Stimulated activated CD4-positive, alpha-beta T cell treated with anti-CD3 and anti-CD28 coated beads, TNF-alpha, amount 100 ng/mL, for 1 hour (primary cell): ENCODE data around the gene KIRREL1.
"Not testable (repeated sequence)": the region's sequence is repeated elsewhere in the genome, so short reads cannot be mapped to it uniquely, and the experiment has no call there.

ENCODE experiments used
- DNase-seq, 3 donors: peaks; one replicate each; pipeline ENCODE4 v3.0.0-alpha.2; 2020; ENCODE audit warnings: low read depth in 3 of 3, low spot score in 1 of 3

KIRREL1 gene

DNA sequence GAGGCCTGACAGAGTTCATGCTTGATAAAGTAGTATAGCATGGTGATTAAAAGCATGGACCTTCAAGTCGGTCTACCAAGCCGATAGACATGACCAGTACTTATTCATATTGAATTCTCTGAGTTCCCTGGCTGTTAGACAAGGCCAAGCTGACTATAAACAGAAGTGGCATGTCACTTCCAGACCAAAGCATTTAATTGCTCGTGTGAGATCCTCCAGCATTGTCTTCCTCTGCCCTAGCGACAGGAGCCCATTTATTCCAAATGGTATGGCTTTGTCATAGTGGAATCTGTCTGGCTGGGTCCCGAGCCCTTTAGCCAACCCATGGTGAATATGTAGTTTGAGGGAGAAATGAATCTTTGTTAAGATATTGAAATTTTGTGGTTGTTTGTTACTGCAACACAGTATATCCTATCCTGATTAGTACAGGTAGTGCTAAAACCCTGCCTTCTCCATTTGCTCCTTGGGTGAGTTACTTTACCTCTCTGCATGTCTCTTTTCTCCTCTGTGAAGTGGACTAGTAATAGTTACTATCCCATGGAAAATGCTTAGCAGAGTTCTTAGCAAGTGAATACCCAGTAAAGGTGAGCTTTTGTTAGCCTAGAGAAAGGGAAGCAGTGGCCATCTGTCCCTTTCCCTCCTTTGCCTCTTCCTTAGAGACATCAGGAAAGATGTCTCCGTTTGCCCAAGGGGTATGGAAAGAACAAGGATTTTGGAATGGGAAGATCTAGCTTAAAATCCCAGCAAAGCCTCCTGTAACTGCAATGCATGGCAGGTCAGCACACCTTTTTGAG lies 109.6 kb downstream of the KIRREL1 start:
- no peak for DNase-seq

DNA sequence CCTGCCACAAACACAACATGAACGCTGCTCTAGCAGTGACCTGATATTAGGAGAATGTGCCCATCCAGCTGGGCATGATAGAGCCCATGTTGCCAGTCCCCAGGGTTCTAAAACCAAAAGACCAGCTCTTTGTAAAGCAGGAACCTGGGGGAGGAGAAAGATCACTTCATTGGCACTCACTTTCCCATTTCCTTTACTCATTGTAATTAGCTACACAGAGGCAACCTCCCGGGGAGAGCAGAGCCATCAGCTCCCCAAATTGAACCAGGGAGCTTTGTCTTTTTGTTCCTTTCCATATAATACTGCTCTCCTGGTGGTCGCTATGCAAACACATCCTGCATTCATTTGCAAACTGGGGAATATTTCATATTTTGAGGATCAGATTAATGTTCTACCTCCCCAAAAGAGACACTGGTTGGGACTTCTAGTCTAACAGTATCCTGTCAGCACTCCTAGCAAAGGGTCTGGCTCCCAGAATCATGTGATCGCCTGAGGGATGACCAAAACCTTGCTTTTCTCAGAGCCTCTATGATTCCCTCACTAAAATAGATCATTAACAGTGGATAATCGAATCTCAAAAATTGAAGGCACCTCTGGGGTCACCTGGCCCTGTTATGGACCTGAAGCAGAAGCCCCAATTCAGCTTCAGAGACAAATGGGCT lies 110.5 kb downstream of the KIRREL1 start:
- DNase-seq, result no peak

DNA sequence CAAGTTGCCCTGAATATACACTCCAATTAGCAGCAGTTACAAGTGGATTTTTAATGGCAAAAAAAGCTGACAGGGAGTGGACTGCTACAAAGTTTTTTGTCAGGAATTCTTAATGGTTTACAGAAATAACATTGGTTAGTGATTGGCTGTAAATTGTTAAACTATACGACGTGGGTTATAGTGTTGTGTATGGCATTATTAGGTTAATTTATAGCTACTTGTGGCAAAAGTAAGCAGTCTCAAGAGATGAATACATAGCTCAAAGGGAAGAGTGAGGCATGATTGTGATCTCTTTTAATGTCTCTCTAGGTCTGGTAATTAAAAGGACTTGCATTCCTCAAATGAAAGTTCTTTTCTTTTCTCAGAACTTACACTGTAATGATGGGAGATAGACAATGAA lies 111.4 kb downstream of the KIRREL1 start:
- no peak for DNase-seq

DNA sequence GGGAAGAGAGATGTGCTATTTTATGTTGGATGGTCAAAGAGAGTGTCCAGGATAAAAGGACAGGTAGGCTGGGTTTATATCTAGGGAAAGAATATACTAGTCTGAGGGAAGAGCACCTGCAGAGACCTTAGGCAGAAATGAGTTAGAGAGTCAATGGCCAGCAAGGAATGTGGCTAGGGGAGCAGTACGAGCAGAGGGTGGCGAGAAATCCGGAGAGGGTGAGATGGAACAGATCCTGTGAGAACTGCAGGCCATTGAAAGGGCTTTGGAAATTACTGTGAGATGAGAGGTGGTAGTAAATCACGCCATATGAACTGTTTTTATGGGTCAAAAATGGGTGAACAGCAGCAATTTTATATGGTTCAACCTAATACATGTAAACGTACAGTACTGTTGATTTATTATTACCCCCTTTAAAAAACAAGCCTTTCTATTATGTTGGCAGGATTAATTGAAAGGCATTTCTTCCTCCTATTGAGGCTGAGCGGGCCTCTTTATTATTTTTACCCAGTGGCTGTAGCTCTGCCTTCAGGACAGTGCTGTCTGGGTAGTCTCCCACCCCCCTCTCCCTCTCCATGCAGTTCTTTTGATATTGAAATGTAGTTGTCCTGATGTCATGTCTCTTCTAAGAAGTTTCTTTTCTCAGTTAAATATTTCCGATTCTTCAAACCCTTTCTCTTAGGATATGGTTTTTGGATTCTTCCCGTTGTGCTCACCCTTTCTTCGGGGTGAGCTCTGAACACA lies 112.1 kb downstream of the KIRREL1 start:
- no peak for DNase-seq

DNA sequence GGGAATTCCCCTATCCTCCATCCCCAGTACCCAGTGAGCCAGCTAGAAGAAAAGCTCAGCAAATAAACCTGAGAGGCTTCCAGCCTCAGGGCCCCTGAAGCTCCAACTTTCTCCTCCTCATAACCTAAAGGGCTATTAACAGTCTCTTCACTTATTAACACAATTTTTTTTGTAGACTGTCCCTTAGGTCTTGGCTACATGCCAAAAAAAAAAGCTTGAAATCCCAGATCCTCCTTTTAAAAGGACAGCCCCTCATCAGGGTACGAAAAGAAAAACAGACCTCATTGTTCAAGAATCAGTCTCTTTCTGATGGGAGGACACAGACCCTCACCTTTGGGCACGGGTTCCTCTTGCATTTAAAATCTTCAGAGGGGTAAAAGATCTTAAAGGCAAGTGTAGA lies 114.5 kb downstream of the KIRREL1 start:
- DNase-seq, result no peak

DNA sequence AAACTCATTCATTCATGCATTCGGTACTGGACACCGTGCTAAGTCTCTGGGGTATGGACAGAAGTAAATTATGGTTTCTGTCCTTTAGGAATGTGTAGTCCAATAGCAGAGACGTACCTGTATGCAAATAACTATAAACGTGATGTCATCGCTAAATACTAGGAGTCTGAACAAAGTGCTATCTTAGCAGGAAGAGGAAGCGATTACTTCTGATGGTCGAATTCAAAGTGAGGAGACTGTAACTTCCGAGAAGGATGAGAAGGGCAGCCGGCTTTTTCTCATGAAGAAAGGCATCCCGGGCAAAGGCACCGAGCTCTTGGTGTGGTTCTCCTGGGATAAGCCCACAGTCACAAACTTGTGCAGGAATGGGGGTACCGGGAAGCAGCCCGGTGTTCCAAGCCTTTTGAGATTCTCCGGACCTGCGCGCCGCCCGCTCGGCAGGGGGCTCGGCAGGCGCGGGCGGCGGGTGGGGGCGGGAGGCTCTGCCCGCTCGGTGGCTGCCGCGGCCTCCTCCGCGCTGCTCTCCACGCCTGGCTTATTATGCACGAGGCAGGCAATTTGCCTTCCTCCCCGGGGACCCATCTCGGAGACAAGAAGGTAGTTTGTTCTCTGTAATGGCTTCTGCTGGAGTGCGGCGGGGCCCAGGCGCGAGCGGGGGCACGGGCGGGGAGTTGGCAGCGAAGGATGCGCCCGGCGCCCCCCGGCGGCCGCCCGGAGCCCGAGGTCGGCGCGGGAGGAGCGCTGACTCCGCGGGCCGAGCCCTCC lies 119.7 kb downstream of the KIRREL1 start:
- peak in 2 of 3 donors; percentile 5 to 30 for DNase-seq

DNA sequence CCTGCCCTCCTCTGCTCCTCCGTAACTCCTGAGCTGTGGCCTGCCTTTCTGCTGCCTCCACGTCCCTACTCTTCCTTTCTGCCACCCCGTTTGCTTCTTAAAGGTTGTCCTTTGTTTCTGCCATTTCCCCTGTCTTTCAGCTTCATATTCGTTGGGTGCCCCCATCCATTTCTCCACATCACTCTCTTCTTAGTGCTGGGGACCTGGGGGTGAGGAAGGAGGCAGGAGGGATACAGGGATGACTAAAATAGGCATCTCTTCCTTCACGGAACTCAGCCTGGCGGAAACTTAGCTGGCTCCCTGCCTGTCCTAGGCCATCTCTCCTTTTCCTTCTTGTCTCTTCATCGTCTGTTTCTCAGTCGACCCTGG lies 120.3 kb downstream of the KIRREL1 start:
- no peak for DNase-seq

DNA sequence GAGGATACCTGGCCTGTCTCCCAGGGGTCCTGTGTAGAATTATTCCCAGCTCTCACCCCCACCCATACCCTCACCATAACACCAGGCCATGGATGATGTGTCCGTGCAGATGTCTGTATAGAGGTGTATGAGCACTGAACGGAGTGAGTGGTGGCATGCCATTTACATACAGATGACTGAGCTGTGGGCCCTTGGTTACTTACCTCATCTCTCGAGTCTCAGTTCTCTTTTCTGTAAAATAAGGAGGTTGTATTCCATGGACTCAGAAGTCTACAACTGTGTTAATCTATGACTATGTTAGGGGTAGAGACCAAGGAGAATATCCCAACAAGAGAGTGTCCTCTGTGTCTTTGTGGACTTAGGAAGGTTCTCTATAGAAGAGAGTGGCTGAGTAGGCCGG lies 121.7 kb downstream of the KIRREL1 start:
- no peak for DNase-seq

DNA sequence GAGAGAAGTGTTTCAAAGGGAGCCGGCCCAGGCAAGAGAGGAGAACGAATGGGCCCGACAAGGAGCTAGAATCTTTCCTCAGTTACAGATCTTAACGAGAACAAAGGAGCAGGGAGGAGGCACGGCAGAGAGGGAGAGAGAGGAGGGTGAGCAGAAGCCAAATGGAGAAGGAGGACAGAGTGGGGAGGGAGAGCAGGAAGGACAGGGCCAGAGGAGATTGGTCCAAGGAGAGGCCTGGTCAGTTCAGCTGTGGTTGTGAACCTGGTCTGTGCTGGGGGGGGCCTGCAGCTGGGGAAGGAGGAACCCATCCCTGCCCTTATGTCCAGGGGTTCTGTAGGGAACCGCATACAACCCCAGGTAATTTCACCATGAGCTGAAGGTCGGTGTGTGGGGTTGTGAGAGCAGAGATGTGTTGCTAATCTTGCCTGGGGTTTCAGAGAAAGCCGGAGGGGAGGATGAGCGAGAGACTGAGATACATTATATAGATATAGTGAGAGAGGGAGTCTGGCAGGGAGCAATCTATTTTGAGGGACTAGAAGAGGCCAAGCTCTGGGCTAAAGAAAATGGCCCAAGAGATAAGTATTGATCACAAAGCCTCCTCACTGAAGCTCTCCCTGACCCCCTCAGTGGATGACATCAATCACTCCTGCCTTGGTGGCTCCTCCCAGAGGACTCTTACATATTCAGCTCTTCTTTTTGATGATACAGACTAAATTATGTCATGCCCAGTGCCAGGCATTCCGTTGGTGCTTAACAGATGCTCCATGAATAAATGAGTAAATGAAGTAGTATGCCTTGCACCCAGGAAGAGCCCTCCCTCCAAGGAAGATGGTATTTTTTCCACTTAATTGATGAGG lies 123.1 kb downstream of the KIRREL1 start:
- no peak for DNase-seq

DNA sequence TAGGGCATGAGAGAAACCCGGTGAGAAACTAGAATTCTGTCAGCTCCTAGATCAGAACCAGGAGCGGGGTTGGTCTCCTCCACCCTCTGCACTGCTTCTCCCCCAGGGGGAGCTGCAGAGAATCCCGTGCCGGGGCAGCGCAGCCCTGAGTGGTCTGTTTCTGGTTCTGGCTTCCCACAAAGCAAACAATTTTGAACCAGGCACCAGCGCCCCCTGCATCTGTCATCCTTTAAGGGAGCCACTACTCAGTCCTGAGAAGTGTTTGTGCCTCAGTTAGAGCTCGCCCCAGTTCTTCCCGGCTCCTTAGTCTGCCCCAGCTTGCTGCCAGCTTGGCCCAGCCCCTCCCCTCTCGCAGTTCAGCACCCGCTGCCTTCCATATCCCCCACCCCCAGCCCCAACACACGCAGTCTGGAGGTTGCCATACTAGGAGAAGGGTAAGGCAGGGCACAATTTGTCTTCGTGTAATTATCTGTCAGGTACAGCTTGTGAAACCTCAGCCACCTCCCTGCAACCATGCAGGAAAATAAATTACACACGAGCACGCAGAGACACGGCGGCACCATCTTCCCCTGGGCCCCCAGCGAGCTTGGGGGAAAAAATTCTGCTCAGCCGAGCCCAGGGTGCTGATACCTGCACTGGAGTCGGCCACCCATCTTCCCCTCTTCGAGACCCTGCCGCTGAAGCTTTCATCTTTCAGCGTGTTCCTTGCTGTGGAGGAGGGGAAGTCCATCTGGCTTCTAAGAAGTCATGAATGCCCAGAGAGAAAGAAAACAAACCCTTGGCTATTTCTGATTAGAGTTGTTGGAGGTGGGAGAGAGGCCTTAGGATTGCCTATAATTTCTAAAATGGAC lies 124.6 kb downstream of the KIRREL1 start:
- DNase-seq, result peak in 1 of 3 donors; percentile 21

DNA sequence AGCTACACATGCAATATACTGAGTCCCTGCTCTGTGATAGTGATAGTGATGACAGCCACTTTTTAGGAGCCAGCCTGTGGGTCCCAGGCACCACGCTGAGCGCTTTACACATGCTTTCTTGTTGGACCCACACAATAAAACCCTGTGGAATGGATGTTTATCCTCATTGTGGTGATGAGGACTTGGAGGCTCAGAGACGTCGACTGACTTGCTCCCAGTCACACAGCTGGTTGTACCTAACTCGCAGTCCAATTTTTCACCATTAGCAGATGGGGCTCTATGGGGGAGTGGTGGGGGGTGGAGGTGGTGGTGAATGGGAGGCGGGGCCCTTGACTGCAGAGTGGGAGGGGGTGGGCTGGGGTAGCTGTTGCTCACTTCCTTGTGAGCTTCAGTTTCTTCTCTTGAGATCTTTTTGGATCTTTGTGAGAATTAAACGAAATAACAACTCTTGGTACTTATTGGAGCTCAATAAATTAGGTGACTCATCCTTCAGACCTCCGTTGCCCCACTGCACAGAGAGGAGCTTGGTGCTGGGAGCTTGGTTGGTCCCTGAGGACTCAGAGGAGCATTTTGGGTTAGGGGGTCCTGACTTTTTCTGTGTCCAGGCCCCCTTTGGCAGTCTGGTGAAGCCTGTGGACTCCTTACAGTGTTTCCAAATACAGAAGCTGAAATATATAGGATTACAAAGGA lies 125.4 kb downstream of the KIRREL1 start:
- DNase-seq, result no peak

DNA sequence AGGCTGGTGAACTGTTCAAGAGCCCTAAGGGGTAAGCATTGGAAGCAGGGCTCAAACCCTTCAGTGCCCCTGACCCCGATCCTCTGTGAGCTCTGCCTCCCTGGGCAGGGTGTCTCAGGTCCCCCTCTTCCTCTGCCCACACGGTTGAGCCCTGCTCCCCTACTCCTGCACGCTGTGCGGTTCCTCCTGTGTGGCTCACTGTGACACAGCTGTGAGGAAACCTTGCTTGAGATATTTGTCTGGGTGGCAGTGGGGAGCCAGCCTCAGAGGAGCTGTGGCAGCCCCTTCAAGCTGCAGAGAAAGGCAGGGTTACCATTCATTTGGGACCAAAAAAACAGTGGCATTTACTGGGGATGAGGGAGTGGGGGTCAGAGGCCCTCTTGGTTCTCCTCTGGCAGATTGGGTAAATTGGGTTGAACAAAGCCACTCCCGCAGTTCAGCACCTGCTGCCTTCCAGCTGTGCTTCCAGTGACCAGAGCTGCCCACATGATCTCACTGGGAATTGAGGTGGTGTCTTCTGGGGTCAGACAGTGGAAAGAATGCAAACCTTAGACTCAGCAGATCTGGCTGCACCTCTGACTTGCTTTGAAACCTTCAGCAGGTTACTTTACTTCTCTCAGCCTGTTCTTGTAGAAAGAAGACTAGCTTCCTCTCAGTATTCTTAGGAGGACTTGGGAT lies 126.7 kb downstream of the KIRREL1 start:
- no peak for DNase-seq

DNA sequence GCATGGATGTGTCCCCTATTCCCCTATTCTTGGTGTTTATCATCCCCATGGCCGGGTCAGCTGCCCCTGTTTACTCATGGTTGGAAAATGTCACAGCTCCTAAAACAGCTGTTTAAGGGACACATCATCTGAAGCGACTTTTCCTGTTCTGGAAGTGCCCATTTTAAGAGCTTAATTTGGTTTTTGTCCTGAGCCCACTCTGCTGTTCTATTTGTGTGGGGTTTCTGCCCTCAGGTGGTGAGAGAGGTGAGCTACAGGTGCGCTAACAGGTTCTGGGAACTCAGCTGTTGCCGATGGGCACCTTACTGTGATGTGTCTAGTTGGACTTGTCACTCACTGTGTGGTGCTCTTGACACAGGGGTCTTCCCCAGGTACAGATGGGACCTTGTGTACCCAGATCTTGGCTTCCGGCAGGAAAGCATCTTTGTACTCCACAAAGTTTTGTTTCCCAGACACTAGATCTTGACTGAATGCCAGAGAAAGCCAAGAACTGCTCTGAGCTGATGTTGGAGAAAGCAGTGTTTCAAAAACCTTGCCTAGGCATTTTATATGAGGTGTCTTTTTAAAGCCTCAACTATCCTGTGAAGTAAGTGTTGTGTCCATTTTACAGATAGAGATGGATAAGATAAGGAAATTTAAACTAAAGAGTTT lies 128.3 kb downstream of the KIRREL1 start:
- no peak for DNase-seq

DNA sequence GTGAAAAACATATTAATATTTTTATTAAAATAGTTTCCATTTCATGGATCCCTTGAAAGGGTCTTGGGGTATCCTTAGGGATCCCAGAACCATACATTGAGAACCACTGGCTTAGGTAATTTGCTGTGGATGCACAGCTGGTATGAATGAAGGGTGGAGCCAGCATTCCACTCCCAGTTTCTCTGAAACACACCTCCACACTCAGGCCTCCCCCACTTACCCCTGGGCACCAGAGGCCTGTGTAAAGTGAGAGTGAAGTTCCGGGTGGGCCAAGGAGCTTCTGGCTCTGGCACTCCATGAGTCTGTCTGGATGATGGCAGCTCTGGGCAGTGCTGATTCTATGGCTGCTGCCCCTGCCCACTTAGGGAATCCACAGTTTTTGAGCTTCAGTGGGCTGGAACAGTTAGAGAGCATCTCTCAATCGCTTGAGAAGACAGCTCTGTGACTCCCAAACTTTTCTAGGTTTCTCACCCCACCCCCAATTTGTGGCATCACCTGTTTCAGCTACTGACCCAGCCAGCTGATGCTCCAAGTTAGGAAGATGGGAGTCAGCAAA lies 129.5 kb downstream of the KIRREL1 start:
- DNase-seq, result no peak

DNA sequence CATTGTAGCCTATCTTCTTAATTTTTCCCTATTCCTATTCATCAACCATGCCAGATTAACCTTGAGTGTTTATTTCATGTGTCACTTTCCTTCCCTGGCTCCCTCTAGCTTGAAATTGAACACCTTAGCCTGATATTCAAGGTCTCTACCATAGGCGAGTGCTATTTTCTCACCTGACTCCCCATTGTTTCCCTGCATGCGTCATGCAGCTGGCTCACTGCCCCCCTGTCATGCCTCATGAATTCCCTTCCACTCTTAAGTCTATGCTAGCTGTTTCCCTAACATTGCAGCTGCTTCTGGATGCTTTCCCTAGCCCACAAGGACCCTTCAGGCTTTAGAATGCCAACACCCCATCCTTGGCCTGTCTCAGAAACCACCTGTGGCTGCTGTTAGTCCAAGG lies 130.6 kb downstream of the KIRREL1 start:
- no peak for DNase-seq

DNA sequence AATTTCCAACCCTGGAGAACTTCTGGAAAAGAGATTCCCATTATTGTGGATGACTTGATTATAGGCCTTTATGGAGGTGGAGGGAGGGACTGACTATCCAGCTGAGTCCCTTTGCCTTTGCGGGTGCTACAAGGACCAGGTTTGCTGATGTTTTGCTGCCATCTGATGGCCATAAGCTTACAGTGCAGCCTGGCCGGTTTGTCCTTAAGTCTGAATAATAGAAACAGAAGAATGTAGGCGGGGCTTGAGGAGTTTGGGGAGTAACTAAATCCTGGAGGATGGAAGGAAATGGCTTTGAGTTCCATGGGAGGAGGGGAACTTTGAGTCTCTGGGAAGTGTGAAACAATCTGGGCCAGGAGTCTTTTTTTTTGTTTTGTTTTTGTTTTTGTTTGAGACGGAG lies 131.6 kb downstream of the KIRREL1 start:
- DNase-seq, result peak; percentile 12 to 42 (median 33)

DNA sequence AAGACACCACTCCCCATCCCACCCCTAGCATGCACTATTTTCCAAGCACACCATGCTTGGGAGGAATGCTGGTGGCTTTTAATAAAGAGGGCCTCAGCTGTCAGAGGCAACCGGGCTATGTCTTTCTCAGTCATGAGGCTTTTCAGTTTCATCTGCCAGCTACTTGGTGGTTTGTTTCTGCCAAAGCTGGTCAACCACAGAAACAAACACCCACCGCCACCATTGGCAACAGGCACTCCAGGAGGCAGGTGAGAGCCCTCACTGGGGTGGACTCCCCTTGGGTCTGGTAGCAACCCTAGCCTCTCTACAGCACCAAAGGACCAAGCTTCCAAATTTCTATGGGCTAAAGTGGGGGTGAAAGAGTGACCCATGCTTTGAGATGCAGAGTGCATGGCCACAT lies 133.0 kb downstream of the KIRREL1 start:
- DNase-seq, result no peak

DNA sequence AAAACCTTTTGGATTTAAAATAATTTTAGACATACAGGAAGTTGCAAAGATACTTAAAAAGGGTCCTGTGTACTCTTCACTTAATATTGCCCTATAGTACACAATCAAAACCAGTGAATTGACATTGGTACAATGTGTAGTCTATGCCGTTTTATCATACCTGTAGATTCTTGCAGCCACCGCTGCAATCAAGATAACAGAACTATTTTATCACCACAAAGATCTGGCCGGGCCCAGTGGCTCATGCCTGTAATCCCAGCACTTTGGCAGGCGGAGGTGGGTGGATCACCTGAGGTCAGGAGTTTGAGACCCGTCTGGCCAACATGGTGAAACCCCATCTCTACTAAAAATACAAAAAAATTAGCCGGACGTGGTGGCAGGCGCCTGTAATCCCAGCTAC lies 135.1 kb downstream of the KIRREL1 start:
- not testable (repeated sequence) for DNase-seq
